ENCODE results near the gene WNT11. TPM values are rescaled to one million over a fixed set of nuclear protein-coding genes. Genes with fewer than 3 reads are reported as not detected.
"Not testable (repeated sequence)": the region's sequence is repeated elsewhere in the genome, so short reads cannot be mapped to it uniquely, and the experiment has no call there.

Gene WNT11
- total RNA-seq, 1 donor = 0.94 TPM

DNA sequence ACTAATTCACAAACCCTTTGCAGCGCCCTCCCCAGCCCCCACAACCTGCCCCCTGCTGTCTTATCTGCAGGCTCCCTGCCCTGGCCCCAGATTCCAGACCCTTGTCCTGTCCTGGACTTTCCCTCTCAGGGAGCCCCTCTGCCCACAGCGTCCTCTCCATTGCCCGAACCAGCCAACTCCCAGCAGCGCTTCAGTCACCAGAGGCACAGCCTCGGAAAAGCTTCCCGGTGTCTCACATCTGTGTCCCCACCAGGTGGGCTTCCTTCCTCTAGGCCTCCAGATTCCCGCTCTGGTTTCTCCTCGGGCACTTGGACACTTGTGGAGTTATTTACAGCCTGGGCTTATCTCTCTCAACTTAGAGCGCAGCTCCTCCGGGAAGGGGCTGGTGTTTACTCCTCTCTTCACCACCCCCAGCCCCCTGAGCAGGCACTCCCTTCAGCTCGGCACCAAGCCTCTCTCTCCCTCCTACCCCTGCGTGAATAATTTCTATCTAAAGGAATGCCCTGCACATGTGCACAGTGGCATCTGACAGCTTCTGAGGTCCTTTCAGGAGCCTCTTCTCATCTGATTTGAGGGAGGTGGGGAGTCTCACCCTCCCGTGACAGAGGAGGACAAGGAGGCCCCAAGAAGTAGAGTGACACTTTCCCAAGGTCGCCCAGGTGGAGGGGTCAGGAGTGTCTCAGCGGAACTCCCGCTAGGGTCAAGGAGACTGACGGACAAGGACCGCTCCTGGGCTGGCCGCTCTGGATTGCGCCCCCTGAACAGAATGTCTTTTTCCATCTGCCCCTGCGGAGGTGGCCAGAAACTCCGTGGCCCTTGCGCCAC, 838 bp downstream of the WNT11 start:
- Histone ChIP-seq H3K4me1 (ENCODE audit: insufficient read depth, low read length) (peaks cover 45% of the 10 kb centered on the region), H3K4me3 (ENCODE audit: low read length) (no peak overlapping the region), H3K9me3 (ENCODE audit: low read depth, low read length) (no peaks in the 10 kb centered on the region), H3K27me3 (ENCODE audit: insufficient read depth, low read length) (peaks cover 49% of the 10 kb centered on the region)

DNA sequence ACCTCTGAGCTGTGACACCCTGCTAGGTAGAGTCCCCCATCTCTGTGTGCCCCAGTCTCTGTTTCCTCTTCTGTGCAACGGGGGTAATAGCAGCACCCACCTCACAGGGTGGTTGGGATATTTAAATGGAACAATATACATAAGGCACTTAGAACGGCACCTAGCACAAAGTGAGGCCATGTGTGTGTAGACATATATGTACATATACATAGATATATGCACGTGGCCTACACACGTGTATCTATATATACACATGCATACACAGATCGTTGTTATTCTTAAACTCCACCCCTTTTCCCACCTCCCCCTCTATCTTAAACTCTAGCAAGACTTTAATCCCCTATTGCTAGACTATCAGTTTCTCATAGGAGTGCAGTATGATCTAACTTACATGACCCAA, 2.4 kb downstream of the WNT11 start:
- Histone ChIP-seq H3K4me3 (ENCODE audit: low read length) (no peak overlapping the region), H3K9me3 (ENCODE audit: low read depth, low read length) (no peaks in the 10 kb centered on the region), H3K4me1 (ENCODE audit: insufficient read depth, low read length) (peaks cover 33% of the 10 kb centered on the region), H3K27me3 (ENCODE audit: insufficient read depth, low read length) (peaks cover 40% of the 10 kb centered on the region)

DNA sequence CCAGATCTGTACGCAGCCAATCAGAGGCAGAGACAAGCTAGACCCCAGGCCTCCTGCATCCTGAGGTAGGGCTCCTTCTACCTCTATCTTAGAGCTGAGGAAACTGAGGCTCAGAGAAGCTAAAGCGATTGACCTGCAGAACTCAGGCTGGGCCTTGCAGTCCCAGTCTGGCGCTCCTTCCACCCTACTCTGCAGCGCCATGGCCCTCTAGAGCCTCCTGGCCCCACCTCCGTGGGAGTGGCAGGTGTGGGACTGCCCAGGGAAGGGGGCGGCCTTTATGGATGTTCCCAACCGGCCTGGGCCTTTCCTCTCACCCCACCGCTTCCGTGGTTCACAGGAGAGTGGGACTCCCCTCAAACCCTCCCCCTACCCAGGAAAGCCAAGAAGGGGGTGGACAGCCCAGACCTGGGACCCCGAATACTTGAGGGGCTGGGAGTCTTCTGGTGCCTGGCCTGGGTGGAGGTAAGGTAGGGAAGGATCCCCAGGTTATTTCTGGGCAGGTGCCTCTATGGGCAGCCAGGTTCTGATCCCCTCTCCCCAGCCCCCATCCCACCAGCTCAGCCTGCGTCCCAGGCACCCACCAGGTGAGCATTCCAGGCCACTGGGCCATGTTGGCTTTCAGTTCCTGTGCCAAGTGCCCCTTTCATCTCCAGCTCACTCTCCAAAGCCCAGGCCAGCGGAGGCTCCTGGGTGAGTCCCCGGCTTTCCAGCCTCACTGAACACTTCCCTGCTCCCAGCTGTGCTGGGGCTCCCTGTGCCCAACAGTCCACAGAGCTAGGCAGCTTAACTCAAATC, 3.0 kb downstream of the WNT11 start:
- peaks cover 37% of the 10 kb centered on the region for H3K27me3 ChIP-seq (ENCODE audit: insufficient read depth, low read length)
- no peaks in the 10 kb centered on the region for H3K9me3 ChIP-seq (ENCODE audit: low read depth, low read length)
- H3K4me3 ChIP-seq (ENCODE audit: low read length) = no peak overlapping the region
- peaks cover 27% of the 10 kb centered on the region for H3K4me1 ChIP-seq (ENCODE audit: insufficient read depth, low read length)

DNA sequence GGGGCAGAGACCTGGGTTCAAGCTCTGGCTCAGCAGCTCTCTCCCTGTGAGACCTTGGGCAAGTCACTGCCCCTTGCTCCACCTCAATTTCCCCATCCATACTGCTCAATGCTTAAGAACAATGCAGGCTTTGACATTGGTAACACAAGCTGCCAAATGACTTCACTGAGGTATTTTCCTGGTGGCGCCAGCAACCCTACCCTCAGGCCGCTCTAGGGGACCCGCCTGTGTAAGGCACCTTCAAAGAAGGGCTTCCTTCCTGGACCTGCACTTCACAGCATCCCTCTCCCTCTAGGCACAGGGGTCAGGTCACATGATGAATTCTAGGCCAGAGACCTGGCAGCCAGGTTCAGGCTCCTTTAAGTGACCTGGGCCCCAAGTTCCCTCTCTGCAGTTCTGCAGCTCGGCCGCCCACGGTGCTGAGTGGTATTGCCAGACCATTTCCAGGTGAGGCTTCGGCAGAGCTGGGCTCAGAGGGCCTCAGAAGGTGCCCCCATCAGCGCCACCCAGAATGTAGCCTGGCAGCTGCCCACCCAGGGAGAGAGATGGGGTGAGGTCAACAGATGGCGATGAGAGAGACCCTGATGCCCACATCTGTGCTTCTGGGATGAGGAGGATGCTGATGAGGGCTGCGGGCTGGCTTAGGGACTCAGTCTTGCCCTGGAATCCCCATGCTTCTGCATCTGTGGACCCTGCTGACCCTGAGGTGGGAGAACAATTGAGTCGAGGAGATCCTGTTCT, 4.5 kb downstream of the WNT11 start:
- Histone ChIP-seq H3K4me3 (ENCODE audit: low read length) (no peak overlapping the region), H3K9me3 (ENCODE audit: low read depth, low read length) (no peaks in the 10 kb centered on the region), H3K4me1 (ENCODE audit: insufficient read depth, low read length) (peaks cover 12% of the 10 kb centered on the region), H3K27me3 (ENCODE audit: insufficient read depth, low read length) (peaks cover 25% of the 10 kb centered on the region)

DNA sequence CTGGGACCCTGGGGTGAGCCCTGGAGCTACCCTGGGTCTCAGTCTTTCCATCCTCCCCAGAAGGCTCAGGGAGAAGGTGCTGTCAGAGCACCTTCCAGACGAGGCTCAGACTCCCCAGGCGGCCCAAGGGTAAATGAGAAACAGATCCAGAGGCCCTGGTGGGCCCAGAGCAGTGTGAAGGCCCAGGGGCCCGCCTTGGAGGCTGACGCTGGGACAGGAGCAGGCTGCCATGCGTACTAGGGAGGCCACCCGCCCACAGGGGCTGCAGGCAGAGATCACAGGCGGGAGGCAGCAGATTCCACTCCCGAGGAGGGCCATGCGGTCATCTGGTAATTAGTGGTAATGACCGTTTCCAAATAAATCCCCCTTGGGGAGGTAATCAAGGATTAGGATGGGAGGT, 5.2 kb downstream of the WNT11 start:
- Histone ChIP-seq H3K9me3 (ENCODE audit: low read depth, low read length) (no peaks in the 10 kb centered on the region), H3K4me3 (ENCODE audit: low read length) (no peak overlapping the region), H3K27me3 (ENCODE audit: insufficient read depth, low read length) (peaks cover 20% of the 10 kb centered on the region), H3K4me1 (ENCODE audit: insufficient read depth, low read length) (peaks cover 5% of the 10 kb centered on the region)

DNA sequence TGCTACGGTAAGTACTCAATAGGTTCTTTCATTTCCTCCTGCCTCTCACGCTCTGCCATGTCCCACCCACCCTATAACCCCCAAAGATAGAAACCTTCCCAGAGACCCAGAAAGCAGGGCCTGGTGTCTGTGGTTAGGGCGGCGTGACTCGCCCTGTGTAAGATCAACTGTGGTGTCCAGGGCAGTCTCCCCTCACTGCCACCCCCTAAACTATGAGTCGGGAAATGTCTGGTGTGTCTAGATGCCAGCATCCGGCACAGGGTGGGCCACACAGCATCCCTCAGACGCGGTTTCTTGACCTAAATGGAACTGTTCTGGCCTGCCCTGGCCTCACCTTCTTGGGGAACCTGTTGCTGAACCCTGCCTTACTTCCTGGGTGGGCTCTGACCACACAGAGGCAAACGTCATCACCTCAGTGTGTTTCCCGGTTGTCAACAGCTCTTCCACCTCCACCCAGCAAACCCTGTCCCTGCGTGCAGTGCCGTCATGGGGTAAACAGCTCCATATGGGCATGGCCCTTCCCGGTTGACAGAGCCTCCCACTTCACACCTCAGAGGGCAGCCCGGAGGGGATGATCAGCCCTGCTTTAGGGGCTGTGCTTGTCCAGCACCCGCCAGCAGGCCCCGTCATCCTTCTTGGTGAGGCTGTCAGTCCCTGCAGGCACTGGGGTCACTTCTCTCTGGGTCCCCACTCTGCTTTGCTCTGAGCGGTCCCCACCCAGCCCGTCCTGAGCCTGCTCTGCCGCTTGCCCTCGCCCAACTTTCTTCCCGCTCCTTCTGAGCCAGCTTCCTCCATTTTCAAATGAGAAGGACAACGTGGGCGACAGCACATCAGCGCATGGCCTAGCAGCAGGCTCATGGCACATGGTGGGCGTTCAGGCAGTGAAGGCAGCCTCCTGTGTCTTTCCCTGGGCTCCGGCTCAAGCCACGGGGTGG, 6.0 kb downstream of the WNT11 start:
- Histone ChIP-seq H3K4me1 (ENCODE audit: insufficient read depth, low read length) (no peaks in the 10 kb centered on the region), H3K4me3 (ENCODE audit: low read length) (no peak overlapping the region), H3K27me3 (ENCODE audit: insufficient read depth, low read length) (peaks cover 12% of the 10 kb centered on the region)

DNA sequence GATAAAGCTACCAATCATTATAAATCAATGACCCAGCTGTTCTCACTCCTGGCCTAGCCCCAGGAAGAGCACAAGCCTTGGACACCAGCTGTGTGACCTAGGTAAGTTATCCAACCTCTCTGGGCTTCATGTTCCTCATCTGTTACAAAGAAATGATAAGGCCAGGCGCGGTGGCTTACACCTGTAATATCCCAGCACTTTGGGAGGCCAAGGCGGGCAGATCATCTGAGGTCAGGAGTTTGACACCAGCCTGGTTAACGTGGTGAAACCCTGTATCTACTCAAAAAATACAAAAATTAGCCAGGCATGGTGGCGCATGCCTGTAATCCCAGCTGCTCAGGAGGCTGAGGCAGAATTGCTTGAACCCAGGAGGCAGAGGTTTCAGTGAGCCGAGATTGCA, 7.6 kb downstream of the WNT11 start:
- H3K27me3 ChIP-seq (ENCODE audit: insufficient read depth, low read length); H3K4me3 ChIP-seq (ENCODE audit: low read length); H3K4me1 ChIP-seq (ENCODE audit: insufficient read depth, low read length); H3K9me3 ChIP-seq (ENCODE audit: low read depth, low read length): not testable (repeated sequence)

More for the DNA sequence above, 6.0 kb downstream of the WNT11 start:
- no peaks in the 10 kb centered on the region for H3K9me3 ChIP-seq (ENCODE audit: low read depth, low read length)

DNA sequence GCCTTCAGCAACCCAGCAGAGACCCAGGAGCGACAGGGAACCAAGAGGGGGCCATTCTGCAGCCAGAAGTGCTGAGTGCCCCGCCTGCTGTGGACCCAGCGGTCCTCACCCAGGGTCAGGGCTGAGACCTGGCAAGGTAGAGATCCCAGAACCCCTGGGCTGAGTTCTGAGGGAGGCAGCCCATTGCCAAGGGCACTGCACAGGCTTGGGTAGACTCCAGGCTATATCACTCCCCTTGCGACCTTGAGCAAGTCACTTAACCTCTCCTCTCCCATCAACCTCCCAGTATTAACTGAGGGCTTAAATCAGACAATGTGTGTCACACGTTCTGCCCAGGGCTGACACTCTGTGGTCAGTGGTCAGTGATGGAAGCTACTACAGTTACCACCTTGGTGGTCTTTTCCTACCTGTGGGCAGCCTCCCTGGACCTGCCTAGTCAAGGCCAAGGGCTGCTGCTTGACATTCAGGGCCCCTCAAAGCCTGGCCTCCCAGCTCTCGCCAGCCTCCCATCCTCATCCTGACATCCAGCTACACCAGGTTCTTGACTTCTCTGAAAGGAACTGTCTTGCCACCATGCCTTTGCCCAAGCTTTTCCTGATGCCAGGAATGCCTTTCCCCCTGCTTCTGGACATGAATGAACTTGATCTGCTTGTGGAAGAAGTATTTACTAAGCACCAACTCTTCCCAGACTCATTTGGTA, 8.2 kb downstream of the WNT11 start:
- no peaks in the 10 kb centered on the region for H3K4me1 ChIP-seq (ENCODE audit: insufficient read depth, low read length)
- H3K4me3 ChIP-seq (ENCODE audit: low read length) = no peak overlapping the region
- no peaks in the 10 kb centered on the region for H3K27me3 ChIP-seq (ENCODE audit: insufficient read depth, low read length)
- H3K9me3 ChIP-seq (ENCODE audit: low read depth, low read length) = no peaks in the 10 kb centered on the region

DNA sequence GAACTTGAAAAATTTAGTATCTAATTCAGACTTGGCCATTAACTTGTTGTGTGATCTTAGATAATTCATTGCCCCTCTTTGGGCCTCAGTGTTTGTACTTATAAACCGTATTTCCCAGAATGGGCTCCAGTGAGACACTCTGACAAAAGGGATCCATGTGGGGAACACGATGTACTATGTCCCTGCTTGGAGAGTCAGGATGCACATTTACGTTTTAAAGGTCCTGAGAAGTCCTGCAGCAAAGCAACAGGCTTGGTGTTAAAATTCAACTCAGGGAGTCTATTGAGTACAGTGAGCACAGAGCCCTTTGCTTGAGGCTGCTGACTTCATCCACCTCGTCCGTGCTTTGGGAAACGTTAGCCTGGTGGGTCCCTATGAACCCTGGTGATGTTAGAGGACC, 9.0 kb downstream of the WNT11 start:
- Histone ChIP-seq H3K27me3 (ENCODE audit: insufficient read depth, low read length) (no peaks in the 10 kb centered on the region), H3K4me3 (ENCODE audit: low read length) (no peak overlapping the region), H3K4me1 (ENCODE audit: insufficient read depth, low read length) (no peaks in the 10 kb centered on the region), H3K9me3 (ENCODE audit: low read depth, low read length) (no peaks in the 10 kb centered on the region)

DNA sequence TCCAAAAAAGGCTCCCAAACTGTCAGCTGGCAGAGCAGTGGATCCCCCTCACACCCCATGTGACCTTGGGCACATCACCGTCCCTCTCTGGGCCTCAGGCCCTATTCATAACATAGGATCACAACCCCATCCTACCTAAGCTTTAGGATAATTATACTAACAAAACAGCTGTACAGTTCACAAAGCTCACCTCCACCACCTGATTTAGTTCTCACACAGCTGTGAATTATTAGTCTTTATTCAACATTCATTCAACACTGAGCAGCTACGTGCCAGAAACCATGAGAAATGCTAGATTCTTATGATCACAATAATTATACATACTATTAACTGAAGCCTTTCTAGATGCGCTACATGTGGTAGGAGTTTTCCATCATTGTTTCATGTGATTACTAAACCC, 9.5 kb downstream of the WNT11 start:
- no peaks in the 10 kb centered on the region for H3K9me3 ChIP-seq (ENCODE audit: low read depth, low read length)
- no peaks in the 10 kb centered on the region for H3K4me1 ChIP-seq (ENCODE audit: insufficient read depth, low read length)
- H3K27me3 ChIP-seq (ENCODE audit: insufficient read depth, low read length) = no peaks in the 10 kb centered on the region
- no peak overlapping the region for H3K4me3 ChIP-seq (ENCODE audit: low read length)

DNA sequence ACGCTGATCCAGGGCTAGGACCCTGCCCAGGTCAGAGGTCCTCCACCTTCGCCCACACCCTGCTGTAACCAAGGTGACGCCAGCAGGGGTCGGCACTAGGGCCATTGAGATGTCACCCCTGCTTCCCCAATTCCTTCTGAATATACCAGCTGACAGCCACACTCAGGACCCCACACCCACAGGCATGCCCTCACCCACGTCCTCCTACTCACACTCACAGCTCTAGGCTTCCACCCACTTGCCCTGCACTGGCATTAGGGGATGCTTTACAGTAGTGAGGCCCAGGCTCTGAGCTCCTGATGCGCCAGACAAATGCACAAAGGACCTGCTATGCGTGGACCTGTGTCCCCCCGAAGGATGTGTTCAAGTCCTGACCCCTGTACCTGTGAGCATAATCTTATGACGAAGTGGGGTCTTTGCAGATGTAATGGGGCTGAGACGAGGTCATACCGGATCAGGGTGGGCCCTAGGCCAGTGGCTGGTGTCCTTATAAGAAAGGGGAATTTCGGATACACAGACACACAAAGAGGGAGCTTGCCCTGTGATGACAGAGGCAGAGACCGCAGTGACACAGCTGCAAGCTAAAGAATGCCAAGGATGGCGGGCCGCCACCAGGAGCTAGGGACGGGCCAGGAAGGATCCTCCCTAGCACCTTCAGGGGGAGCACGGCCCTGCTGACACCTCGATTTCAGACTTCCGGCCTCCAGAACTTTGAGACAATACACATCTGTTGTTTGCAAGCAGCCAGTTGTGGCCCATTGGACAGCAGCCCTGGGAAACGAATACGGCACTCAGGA, 11.2 kb downstream of the WNT11 start:
- no peaks in the 10 kb centered on the region for H3K27me3 ChIP-seq (ENCODE audit: insufficient read depth, low read length)
- no peak overlapping the region for H3K4me3 ChIP-seq (ENCODE audit: low read length)
- H3K9me3 ChIP-seq (ENCODE audit: low read depth, low read length) = no peaks in the 10 kb centered on the region
- no peaks in the 10 kb centered on the region for H3K4me1 ChIP-seq (ENCODE audit: insufficient read depth, low read length)

DNA sequence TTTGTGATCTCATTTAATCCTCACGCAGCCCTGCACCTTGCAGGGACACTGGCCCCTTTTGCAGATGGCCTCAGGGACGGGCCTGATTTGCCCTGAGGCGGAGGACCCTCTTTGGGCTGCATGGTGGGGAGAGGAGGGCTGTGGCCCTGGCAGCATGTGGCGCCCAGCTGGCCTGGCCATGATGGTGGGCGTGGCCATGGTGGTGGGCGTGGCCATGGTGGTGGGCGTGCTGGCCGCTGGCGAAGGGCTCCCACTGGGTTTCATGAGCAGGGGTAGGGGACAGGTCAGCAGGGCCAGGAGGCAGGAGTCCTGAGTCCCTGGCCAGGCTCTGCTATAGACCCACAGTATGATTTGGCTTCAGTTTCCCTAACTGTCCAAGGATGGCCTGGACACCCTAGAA, 13.1 kb downstream of the WNT11 start:
- Histone ChIP-seq H3K4me1 (ENCODE audit: insufficient read depth, low read length) (no peaks in the 10 kb centered on the region), H3K9me3 (ENCODE audit: low read depth, low read length) (no peaks in the 10 kb centered on the region), H3K4me3 (ENCODE audit: low read length) (no peak overlapping the region), H3K27me3 (ENCODE audit: insufficient read depth, low read length) (no peaks in the 10 kb centered on the region)

DNA sequence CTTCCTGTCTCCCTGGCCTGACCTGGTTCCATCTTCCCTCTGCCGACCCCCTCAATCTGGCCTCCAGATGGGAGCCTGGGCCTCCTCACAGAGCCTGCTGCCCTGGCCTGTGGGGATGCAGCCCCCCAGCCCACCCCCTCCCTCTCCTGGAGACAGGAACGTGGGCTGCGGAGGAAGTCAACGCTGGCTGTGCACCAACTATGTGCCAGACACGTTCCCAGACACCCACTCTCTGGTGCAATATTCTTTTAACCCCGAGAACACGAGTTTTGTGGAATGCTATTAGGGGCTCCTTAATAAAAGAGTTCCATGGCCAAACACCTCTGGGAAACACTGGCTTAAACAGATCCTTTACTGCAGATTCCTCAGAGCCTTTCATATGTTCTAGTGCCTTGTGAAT, 15.9 kb downstream of the WNT11 start:
- Histone ChIP-seq H3K9me3 (ENCODE audit: low read depth, low read length) (no peaks in the 10 kb centered on the region), H3K4me3 (ENCODE audit: low read length) (no peak overlapping the region), H3K27me3 (ENCODE audit: insufficient read depth, low read length) (no peaks in the 10 kb centered on the region), H3K4me1 (ENCODE audit: insufficient read depth, low read length) (no peaks in the 10 kb centered on the region)
